ENCODE measurements around the gene CSF1R. TPM values are rescaled to one million over a fixed set of nuclear protein-coding genes. Genes with fewer than 3 reads are reported as not detected.

The CSF1R gene
- polyA plus RNA-seq, 1 donor (not counting 4 experiments of a cell fraction or from before 2014, with no cell fraction given): not detected

GRCh38 chr5:150062216-150062922, 24.0 kb downstream of the CSF1R start:
- no peak overlapping the region for H3K27ac ChIP-seq (ENCODE audit: control insufficient read depth, insufficient read depth, low read length)
- H4K20me1 ChIP-seq (ENCODE audit: control insufficient read depth, extremely low read depth, insufficient read depth, low read length): no peaks in the 10 kb centered on the region
- FAIRE-seq (no peak), DNase-seq (ENCODE audit: low read depth, low spot score) (no peak)
- peaks cover 12% of the 10 kb centered on the region for H3K4me1 ChIP-seq (ENCODE audit: control insufficient read depth, extremely low read depth, insufficient read depth, low read length)
- no peaks in the 10 kb centered on the region for H3K9me1 ChIP-seq (ENCODE audit: control insufficient read depth, extremely low read depth, insufficient read depth, low read length)
- no peak overlapping the region for H3K4me3 ChIP-seq (ENCODE audit: control insufficient read depth in 2 of 3, extremely low read depth in 1 of 3, insufficient read depth in 2 of 3, low read depth in 1 of 3, low read length in 3 of 3)
- H3K27me3 ChIP-seq (ENCODE audit: control insufficient read depth, extremely low read depth, insufficient read depth, low read length): peaks cover 17% of the 10 kb centered on the region
- H3K4me2 ChIP-seq (ENCODE audit: control insufficient read depth, extremely low read depth, insufficient read depth, low read depth, low read length): no peak overlapping the region
- H2AFZ ChIP-seq (ENCODE audit: control insufficient read depth, low read length): no peak overlapping the region
- no peaks in the 10 kb centered on the region for H3K36me3 ChIP-seq (ENCODE audit: control insufficient read depth in 2 of 2, extremely low read depth in 1 of 2, insufficient read depth in 2 of 2, low read length in 2 of 2)
- H3K79me2 ChIP-seq (ENCODE audit: control insufficient read depth, insufficient read depth, low read length): no peaks in the 10 kb centered on the region
- H3K9me3 ChIP-seq (ENCODE audit: control insufficient read depth, low read depth, low read length): no peaks in the 10 kb centered on the region
- TF ChIP-seq EZH2 (IDR thresholded peaks at IDR 0.05; ENCODE audit: low read length): no peak
- TF ChIP-seq CTCF (optimal IDR thresholded peaks at IDR 0.05 in 1 of 3, IDR thresholded peaks at IDR 0.05 in 1 of 3, conservative IDR thresholded peaks at IDR 0.05 in 1 of 3; ENCODE audit: extremely low read depth in 1 of 3, insufficient read depth in 2 of 3, low read length in 3 of 3): no peak
- dilution Hi-C loops (cut with MboI; ENCODE audit: extremely low pct_ligation_motif_present, low sequenced_read_pairs): no loop called here
- H3K9ac ChIP-seq (ENCODE audit: control insufficient read depth, extremely low read depth, insufficient read depth, low read length): no peak overlapping the region

- Histone ChIP-seq H3K4me2 (ENCODE audit: control insufficient read depth, extremely low read depth, insufficient read depth, low read depth, low read length) (no peak overlapping the region), H3K27ac (ENCODE audit: control insufficient read depth, insufficient read depth, low read length) (no peak overlapping the region), H3K4me3 (ENCODE audit: control insufficient read depth in 2 of 3, extremely low read depth in 1 of 3, insufficient read depth in 2 of 3, low read depth in 1 of 3, low read length in 3 of 3) (no peak overlapping the region), H4K20me1 (ENCODE audit: control insufficient read depth, extremely low read depth, insufficient read depth, low read length) (no peaks in the 10 kb centered on the region), H3K27me3 (ENCODE audit: control insufficient read depth, extremely low read depth, insufficient read depth, low read length) (peaks cover 17% of the 10 kb centered on the region), H3K9me3 (ENCODE audit: control insufficient read depth, low read depth, low read length) (no peaks in the 10 kb centered on the region), H3K79me2 (ENCODE audit: control insufficient read depth, insufficient read depth, low read length) (no peaks in the 10 kb centered on the region), H3K36me3 (ENCODE audit: control insufficient read depth in 2 of 2, extremely low read depth in 1 of 2, insufficient read depth in 2 of 2, low read length in 2 of 2) (no peaks in the 10 kb centered on the region), H3K9me1 (ENCODE audit: control insufficient read depth, extremely low read depth, insufficient read depth, low read length) (no peaks in the 10 kb centered on the region), H2AFZ (ENCODE audit: control insufficient read depth, low read length) (no peak overlapping the region), H3K4me1 (ENCODE audit: control insufficient read depth, extremely low read depth, insufficient read depth, low read length) (peaks cover 5% of the 10 kb centered on the region), H3K9ac (ENCODE audit: control insufficient read depth, extremely low read depth, insufficient read depth, low read length) (no peak overlapping the region)
- DNase-seq (ENCODE audit: low read depth, low spot score) (no peak), FAIRE-seq (no peak)
- TF ChIP-seq CTCF (optimal IDR thresholded peaks at IDR 0.05 in 1 of 3, IDR thresholded peaks at IDR 0.05 in 1 of 3, conservative IDR thresholded peaks at IDR 0.05 in 1 of 3; ENCODE audit: extremely low read depth in 1 of 3, insufficient read depth in 2 of 3, low read length in 3 of 3) (no peak), EZH2 (IDR thresholded peaks at IDR 0.05; ENCODE audit: low read length) (no peak)
- dilution Hi-C loops (cut with MboI; ENCODE audit: extremely low pct_ligation_motif_present, low sequenced_read_pairs): no loop called here
Observed at GRCh38 chr5:150061538-150061995, 24.8 kb downstream of the CSF1R start.
